GM13976 (cell line): Measurements from ENCODE around the gene FOXL2.
A peak's percentile ranks its signal among the peaks of the same experiment; 100 is the strongest.

ENCODE experiments used
- DNase-seq: peaks from one replicate; pipeline ENCODE4 v3.0.0; 2012; ENCODE audit warnings: low spot score
- CTCF ChIP-seq: IDR thresholded peaks from 2 replicates; pipeline ENCODE4 v1.5.1; 2012; ENCODE audit warnings: borderline replicate concordance, mild to moderate bottlenecking; ENCODE audit not compliant: insufficient read depth; ENCODE audit errors: extremely low read depth, missing control alignments, control extremely low read depth
- in situ Hi-C: fragments of 300-500 bp; cut with MboI; formaldehyde crosslinking; loops from one replicate; pipeline ENCODE4 v1.12.0; 2022; ENCODE audit warnings: low sequenced_read_pairs, mixed read lengths, inconsistent platforms; ENCODE audit not compliant: unreplicated experiment

Gene FOXL2

GRCh38 chr3:138937690-138938055 is 9.3 kb downstream of the FOXL2 start:
- TF ChIP-seq CTCF, result no peak
- in situ Hi-C loops, result loop anchor here (10.0 kb wide), 1 partner anchor 377 kb away; no protein-coding TSS in a partner anchor
- DNase-seq, result no peak

- in situ Hi-C loops, result loop anchor here (10.0 kb wide), 1 partner anchor 378 kb away; no protein-coding TSS in a partner anchor
- no peak for DNase-seq
- no peak for TF ChIP-seq CTCF
These were observed 9.9 kb downstream of the FOXL2 start for GRCh38 chr3:138936741-138937689.

GRCh38 chr3:138935863-138936740 is 10.8 kb downstream of the FOXL2 start:
- peak; percentile 95 for TF ChIP-seq CTCF
- in situ Hi-C loops, result loop anchor here (10.0 kb wide), 1 partner anchor 379 kb away; no protein-coding TSS in a partner anchor
- DNase-seq, result peak; percentile 91

GRCh38 chr3:138935505-138935862 is 11.5 kb downstream of the FOXL2 start:
- no peak for DNase-seq
- TF ChIP-seq CTCF, result no peak
- in situ Hi-C loops, result loop anchor here (10.0 kb wide), 1 partner anchor 379 kb away; no protein-coding TSS in a partner anchor

GRCh38 chr3:138933981-138934691 is 12.8 kb downstream of the FOXL2 start:
- no peak for TF ChIP-seq CTCF
- in situ Hi-C loops, result loop anchor here (10.0 kb wide), 1 partner anchor 381 kb away; no protein-coding TSS in a partner anchor

More at GRCh38 chr3:138933981-138934691, 12.8 kb downstream of the FOXL2 start:
- no peak for DNase-seq
